Endothelial cell (in vitro differentiated cells): Measurements from ENCODE around the gene APBB1IP. TPM values are rescaled to one million over a fixed set of nuclear protein-coding genes. Genes with fewer than 3 reads are reported as not detected.

Experiments
- DNase-seq: peaks from one replicate; pipeline ENCODE4 v3.0.0; 2021; ENCODE audit warnings: low spot score
- H3K27ac Mint-ChIP-seq: one replicate; pipeline ENCODE4 v1.8.0; 2021; ENCODE audit warnings: mixed read lengths, inconsistent platforms; ENCODE audit not compliant: unreplicated experiment
- H3K27me3 Mint-ChIP-seq: one replicate; pipeline ENCODE4 v1.8.0; 2021; ENCODE audit warnings: mild to moderate bottlenecking, moderate library complexity, mixed read lengths, inconsistent platforms; ENCODE audit not compliant: unreplicated experiment
- H3K36me3 Mint-ChIP-seq: one replicate; pipeline ENCODE4 v1.8.0; 2021; ENCODE audit warnings: mild to moderate bottlenecking, low read depth, mixed read lengths, inconsistent platforms; ENCODE audit not compliant: unreplicated experiment
- H3K4me1 Mint-ChIP-seq: one replicate; pipeline ENCODE4 v1.8.0; 2021; ENCODE audit warnings: mild to moderate bottlenecking, mixed read lengths, inconsistent platforms; ENCODE audit not compliant: unreplicated experiment
- H3K4me3 Mint-ChIP-seq: one replicate; pipeline ENCODE4 v1.8.0; 2021; ENCODE audit warnings: mild to moderate bottlenecking, mixed read lengths, inconsistent platforms; ENCODE audit not compliant: unreplicated experiment
- H3K9me3 Mint-ChIP-seq: one replicate; pipeline ENCODE4 v1.8.0; 2021; ENCODE audit warnings: mixed read lengths, inconsistent platforms; ENCODE audit not compliant: unreplicated experiment
- CTCF ChIP-seq: fragments of 200-600 bp; sonication (generic); IDR thresholded peaks from one replicate; pipeline ENCODE4 v1.5.0; 2021; ENCODE audit warnings: antibody characterized with exemption; ENCODE audit not compliant: unreplicated experiment
- total RNA-seq: library from RNA; stranded (reverse); fragmentation: NEBNext Ultra II Directional; extraction: Animal tissue kit (Norgen Biotek cat#: 25700); gene quantifications from one replicate; pipeline ENCODE4 v1.2.1, GENCODE V29; 2021; ENCODE audit not compliant: unreplicated experiment

APBB1IP gene
- total RNA-seq, 1 donor from 2014 or later = not detected

- H3K4me1 Mint-ChIP-seq = peaks cover 6% of the 10 kb centered on the region
- DNase-seq = no peak
- no peak for TF ChIP-seq CTCF
Measured at GRCh38 chr10:26441491-26442214, 3.5 kb downstream of the APBB1IP start.

DNA sequence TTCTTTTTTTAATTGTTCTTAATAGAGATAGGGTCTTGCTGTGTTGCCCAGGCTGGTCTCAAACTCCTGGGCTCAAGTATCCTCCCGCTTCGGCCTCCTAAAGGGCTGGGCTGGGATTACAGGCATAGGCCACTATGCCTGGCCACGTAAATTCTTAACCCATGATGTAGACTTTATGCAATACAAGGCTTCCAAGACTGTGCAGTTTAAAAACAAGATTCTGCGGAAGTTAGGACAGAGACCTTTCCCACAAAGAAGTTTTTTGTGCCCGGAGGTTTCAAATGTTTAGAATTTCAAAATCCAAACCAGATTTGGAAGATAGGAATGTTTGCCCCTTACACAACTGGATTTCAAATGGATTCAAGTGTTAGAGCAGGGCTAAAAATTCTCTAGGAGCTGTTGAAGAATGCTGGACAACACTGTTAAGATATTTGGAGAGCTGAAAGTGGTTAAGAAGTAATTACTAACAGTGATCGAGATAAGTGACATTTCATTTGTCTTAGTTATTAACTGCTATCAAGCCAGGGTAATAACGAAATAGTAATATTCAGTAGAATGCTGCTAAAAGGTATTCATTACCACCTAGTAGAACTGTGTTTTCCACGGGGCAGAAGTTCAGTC, 7.4 kb downstream of the APBB1IP start:
- no peak overlapping the region for H3K27ac Mint-ChIP-seq
- TF ChIP-seq CTCF = no peak
- H3K27me3 Mint-ChIP-seq = no peaks in the 10 kb centered on the region

More at GRCh38 chr10:26441491-26442214, 3.5 kb downstream of the APBB1IP start:
- H3K27ac Mint-ChIP-seq = no peak overlapping the region
- no peaks in the 10 kb centered on the region for H3K27me3 Mint-ChIP-seq
- no peaks in the 10 kb centered on the region for H3K9me3 Mint-ChIP-seq
- no peak overlapping the region for H3K4me3 Mint-ChIP-seq
- H3K36me3 Mint-ChIP-seq = no peaks in the 10 kb centered on the region

DNA sequence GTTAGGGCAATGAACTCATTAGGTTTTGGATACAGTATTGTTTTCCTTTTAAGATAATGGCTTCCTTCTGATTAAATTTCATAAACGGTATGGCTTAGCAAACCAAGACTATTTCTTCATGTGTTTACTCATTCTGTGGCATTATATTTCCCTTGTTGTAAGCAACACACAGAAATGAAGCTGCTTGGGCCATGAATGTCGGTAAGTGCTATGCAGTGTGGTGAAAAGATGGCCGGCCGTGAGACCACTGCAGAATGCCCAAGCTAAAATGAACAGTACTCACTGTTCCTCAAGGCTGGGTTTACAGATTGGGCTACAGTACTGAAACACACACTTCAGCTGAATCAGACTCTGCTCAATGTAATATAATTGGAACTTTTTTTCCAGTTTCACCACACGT, 8.1 kb downstream of the APBB1IP start:
- no peak for DNase-seq
- Mint-ChIP-seq H3K9me3 (no peaks in the 10 kb centered on the region), H3K27me3 (no peaks in the 10 kb centered on the region), H3K4me3 (no peak overlapping the region), H3K27ac (no peak overlapping the region), H3K36me3 (no peaks in the 10 kb centered on the region), H3K4me1 (no peaks in the 10 kb centered on the region)
- TF ChIP-seq CTCF = no peak

More for the DNA sequence above, 7.4 kb downstream of the APBB1IP start:
- DNase-seq = no peak
- H3K9me3 Mint-ChIP-seq = no peaks in the 10 kb centered on the region
- no peak overlapping the region for H3K4me3 Mint-ChIP-seq
- no peaks in the 10 kb centered on the region for H3K36me3 Mint-ChIP-seq
- H3K4me1 Mint-ChIP-seq = no peaks in the 10 kb centered on the region

- Mint-ChIP-seq H3K36me3 (no peaks in the 10 kb centered on the region), H3K4me1 (no peaks in the 10 kb centered on the region), H3K27me3 (no peaks in the 10 kb centered on the region), H3K9me3 (no peaks in the 10 kb centered on the region), H3K27ac (no peak overlapping the region), H3K4me3 (no peak overlapping the region)
- no peak for TF ChIP-seq CTCF
- DNase-seq = no peak
Measured at GRCh38 chr10:26448292-26448691, 10.2 kb downstream of the APBB1IP start.

DNA sequence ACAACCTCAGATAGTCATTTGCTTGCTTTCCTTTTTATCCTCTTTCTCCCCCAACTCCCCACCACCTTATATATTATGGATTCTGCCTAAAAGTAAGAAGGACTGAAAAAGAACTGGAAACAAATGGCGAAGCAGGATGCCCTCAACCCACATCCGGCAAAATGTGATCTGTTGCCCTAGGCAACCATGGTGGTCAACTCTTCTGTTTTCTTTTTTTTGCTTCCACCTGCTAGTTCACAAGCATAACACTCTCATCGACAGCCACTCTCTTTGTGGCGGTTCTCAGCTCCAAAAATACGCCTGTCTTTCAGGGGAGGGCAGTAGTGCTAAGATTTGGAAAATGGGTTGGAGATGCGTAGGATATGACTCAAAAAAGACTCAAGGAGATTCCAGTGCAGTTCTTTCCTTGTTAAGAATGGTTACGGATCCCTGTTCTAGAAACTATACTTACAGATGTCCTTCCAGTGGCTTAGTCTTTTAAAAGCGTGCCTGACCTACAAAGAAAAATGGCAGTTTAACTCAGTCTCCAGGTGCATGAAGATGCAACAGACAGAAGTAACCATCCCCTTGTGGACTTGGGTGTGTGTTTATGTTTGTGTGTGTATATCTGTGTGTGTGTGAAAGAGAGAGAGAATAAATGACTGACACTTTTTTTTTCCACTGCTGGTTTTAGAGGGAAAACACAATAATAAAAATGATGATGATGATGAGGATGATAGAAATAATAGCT, 10.7 kb downstream of the APBB1IP start:
- no peak for DNase-seq
- Mint-ChIP-seq H3K4me3 (no peak overlapping the region), H3K27ac (no peak overlapping the region), H3K36me3 (no peaks in the 10 kb centered on the region), H3K9me3 (no peaks in the 10 kb centered on the region), H3K27me3 (no peaks in the 10 kb centered on the region), H3K4me1 (no peaks in the 10 kb centered on the region)
- no peak for TF ChIP-seq CTCF
